Panc1 (cell line): ENCODE results near the gene ADIPOR1. TPM values are rescaled to one million over a fixed set of nuclear protein-coding genes. Genes with fewer than 3 reads are reported as not detected.

Experiments used
- ATAC-seq: fragments of 200-7000 bp; cut with Tn5 transposase; 2 replicates; pipeline ENCODE4 v1.9.1; 2020; ENCODE audit warnings: mild to moderate bottlenecking, moderate library complexity
- BruUV-seq: library from RNA; stranded (reverse); fragments of 400-500 nt; replicated peaks from 2 replicates; lab custom pipeline; 2021; lab: Mats Ljungman, UMichigan
- CTCF ChIA-PET: fragments of 300-600 bp; sonication (Branson Sonifier 250); formaldehyde crosslinking; loops from one replicate; lab custom pipeline; 2022; ENCODE audit warnings: antibody characterized with exemption; lab: Charles Lee
- POLR2A ChIA-PET: fragments of 300-600 bp; sonication (Branson Sonifier 250); formaldehyde crosslinking; loops from one replicate; lab custom pipeline; 2022; ENCODE audit warnings: antibody characterized with exemption; lab: Charles Lee
- DNase-seq: peaks from one replicate; pipeline ENCODE4 v3.0.0-alpha.2; 2010; ENCODE audit warnings: low read depth, low spot score
- H3K27ac ChIP-seq: 2 replicates; pipeline ENCODE4 v1.5.1; 2011; ENCODE audit warnings: mild to moderate bottlenecking, low read length, inconsistent platforms
- H3K27me3 ChIP-seq: fragments of 200-500 bp; sonication (Bioruptor generic); 2 replicates; pipeline ENCODE4 v1.6.0; 2014; ENCODE audit warnings: low read length, inconsistent platforms; ENCODE audit not compliant: control insufficient read depth, insufficient read depth
- H3K36me3 ChIP-seq: fragments of 200-500 bp; sonication (Bioruptor generic); 2 replicates; pipeline ENCODE4 v1.5.1; 2014; ENCODE audit warnings: inconsistent platforms, mild to moderate bottlenecking, low read length, moderate library complexity; ENCODE audit not compliant: control insufficient read depth, insufficient read depth
- H3K4me1 ChIP-seq: 2 replicates; pipeline ENCODE4 v1.5.1; 2011; ENCODE audit warnings: inconsistent platforms, mild to moderate bottlenecking, low read length, moderate library complexity; ENCODE audit not compliant: control insufficient read depth, insufficient read depth
- H3K4me3 ChIP-seq, 2 experiments: 2 replicates each; pipeline ENCODE4 v1.5.1; 2011 to 2012; ENCODE audit warnings: low read depth in 2 of 2, low read length in 2 of 2, mild to moderate bottlenecking in 2 of 2, inconsistent platforms in 1 of 2, moderate library complexity in 1 of 2
- H3K9me3 ChIP-seq: fragments of 200-500 bp; sonication (Bioruptor generic); 2 replicates; pipeline ENCODE4 v1.5.1; 2014; ENCODE audit warnings: low read depth, mild to moderate bottlenecking, inconsistent platforms, low read length, moderate library complexity; ENCODE audit not compliant: control insufficient read depth, insufficient read depth
- CTCF ChIP-seq: fragments of 450-650 bp; IDR thresholded peaks from 2 replicates; pipeline ENCODE4 v1.5.1; 2017; ENCODE audit warnings: mild to moderate bottlenecking
- POLR2AphosphoS5 ChIP-seq: IDR thresholded peaks from 2 replicates; pipeline ENCODE4 v1.6.1; 2012; ENCODE audit warnings: mild to moderate bottlenecking, low read depth, low read length, moderate library complexity
- REST ChIP-seq, 2 experiments: IDR thresholded peaks; 2 replicates each; pipeline ENCODE4 v1.6.1; 2011 to 2012; ENCODE audit warnings: low read depth in 2 of 2, control low read depth in 1 of 2, low read length in 1 of 2, mild to moderate bottlenecking in 1 of 2, moderate library complexity in 1 of 2; ENCODE audit not compliant: insufficient read depth in 1 of 2
- SIN3A ChIP-seq: IDR thresholded peaks from 2 replicates; pipeline ENCODE4 v1.6.1; 2012; ENCODE audit warnings: low read depth, mild to moderate bottlenecking, low read length, moderate library complexity, borderline replicate concordance; ENCODE audit not compliant: insufficient read depth
- TCF7L2 ChIP-seq: IDR thresholded peaks from 2 replicates; pipeline ENCODE4 v1.6.1; 2011; ENCODE audit warnings: mild to moderate bottlenecking, low read depth, low read length, inconsistent platforms
- in situ Hi-C: cut with HindIII; loops from 2 replicates; pipeline ENCODE4 v1.10.0; 2016; ENCODE audit warnings: low sequenced_read_pairs, low pct_unique_long_range_greater_than_20kb
- intact Hi-C: fragments of 100-400 bp; cut with micrococcal nuclease; formaldehyde crosslinking; loops from one replicate; pipeline ENCODE4 v1.10.0; 2022; ENCODE audit not compliant: unreplicated experiment
- total RNA-seq: library from RNA; stranded (reverse); gene quantifications from one replicate; pipeline ENCODE4 v1.2.1, GENCODE V29; 2021; ENCODE audit not compliant: unreplicated experiment

ADIPOR1 gene
- total RNA-seq, 1 experiment from 2014 or later: 78.2 TPM

GRCh38 chr1:203002951-203003350, 44.8 kb upstream of the ADIPOR1 start:
- DNase-seq: no peak
- H3K36me3 ChIP-seq: no peaks in the 10 kb centered on the region; the same call in 1 of the 2 replicates
- no peak for ATAC-seq
- in situ Hi-C loops: no loop called here
- H3K9me3 ChIP-seq: no peaks in the 10 kb centered on the region
- ChIA-PET CTCF (no interaction called here), POLR2A (no interaction called here)
- peaks cover 7% of the 10 kb centered on the region for H3K4me1 ChIP-seq
- intact Hi-C loops: no loop called here
- no peak overlapping the region for H3K4me3 ChIP-seq
- TF ChIP-seq POLR2AphosphoS5: no peak
- no peak for TF ChIP-seq SIN3A
- TF ChIP-seq REST (IDR thresholded peaks at IDR 0.05; ENCODE audit: insufficient read depth in 1 of 2, low read depth in 2 of 2, low read length in 1 of 2): no peak
- no peak for TF ChIP-seq TCF7L2
- TF ChIP-seq CTCF: no peak
- H3K27me3 ChIP-seq: no peaks in the 10 kb centered on the region
- H3K27ac ChIP-seq: no peak overlapping the region
- no TSS peak for BruUV-seq

GRCh38 chr1:203001986-203002385, 43.9 kb upstream of the ADIPOR1 start:
- no TSS peak for BruUV-seq
- in situ Hi-C loops (no loop called here), intact Hi-C loops (no loop called here)
- ChIA-PET POLR2A (no interaction called here), CTCF (no interaction called here)
- peaks cover 7% of the 10 kb centered on the region for H3K4me1 ChIP-seq
- H3K4me3 ChIP-seq: no peak overlapping the region
- ATAC-seq: no peak
- H3K27ac ChIP-seq: no peak overlapping the region
- H3K9me3 ChIP-seq: no peaks in the 10 kb centered on the region
- TF ChIP-seq SIN3A (no peak), REST (IDR thresholded peaks at IDR 0.05; ENCODE audit: insufficient read depth in 1 of 2, low read depth in 2 of 2, low read length in 1 of 2) (no peak), TCF7L2 (no peak), CTCF (no peak), POLR2AphosphoS5 (no peak)
- H3K36me3 ChIP-seq: no peaks in the 10 kb centered on the region; the same call in 1 of the 2 replicates
- DNase-seq: no peak
- no peaks in the 10 kb centered on the region for H3K27me3 ChIP-seq
